ENCODE data around the gene CTAG2. TPM values are rescaled to one million over a fixed set of nuclear protein-coding genes. Genes with fewer than 3 reads are reported as not detected.

The CTAG2 gene
- total RNA-seq, 1 experiment from 2014 or later, result not detected

DNA sequence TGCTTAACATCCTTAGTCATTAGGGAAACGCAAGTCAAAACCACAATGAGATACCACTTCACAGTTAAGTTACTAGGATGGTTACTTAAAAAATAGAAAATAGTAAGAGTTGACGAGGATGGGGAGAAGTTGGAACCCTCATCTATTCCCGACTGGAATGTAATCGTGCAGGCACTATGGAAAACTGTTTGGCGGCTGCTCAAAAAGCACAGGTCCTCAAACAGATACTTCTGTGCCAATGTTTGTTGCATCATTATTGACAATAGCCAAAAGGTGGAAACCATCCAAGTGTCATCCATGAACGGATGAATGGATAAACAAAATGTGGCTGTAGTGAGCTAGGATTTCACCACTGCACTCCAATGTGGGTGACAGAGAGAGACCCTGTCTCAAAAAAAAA is 46.0 kb downstream of the CTAG2 start:
- no peak overlapping the region for H3K27ac Mint-ChIP-seq (ENCODE audit: low read depth, unreplicated experiment)
- peak; percentile 70 for DNase-seq (ENCODE audit: unreplicated experiment)
- H3K4me1 Mint-ChIP-seq (ENCODE audit: insufficient read depth, unreplicated experiment), result peaks cover 23% of the 10 kb centered on the region
- no TSS peak for BruUV-seq (replicated peaks)
- H3K9me3 Mint-ChIP-seq (ENCODE audit: unreplicated experiment), result peaks cover 7% of the 10 kb centered on the region
- CTCF ChIA-PET, result no interaction called here
- H3K27me3 Mint-ChIP-seq (ENCODE audit: insufficient read depth, unreplicated experiment), result no peaks in the 10 kb centered on the region
- no peaks in the 10 kb centered on the region for H3K36me3 Mint-ChIP-seq (ENCODE audit: insufficient read depth, unreplicated experiment)
- intact Hi-C loops (cut with micrococcal nuclease), result no loop called here
- POLR2A ChIA-PET, result no interaction called here
- H3K4me3 Mint-ChIP-seq (ENCODE audit: unreplicated experiment), result no peak overlapping the region
- TF ChIP-seq, protein P1, sequence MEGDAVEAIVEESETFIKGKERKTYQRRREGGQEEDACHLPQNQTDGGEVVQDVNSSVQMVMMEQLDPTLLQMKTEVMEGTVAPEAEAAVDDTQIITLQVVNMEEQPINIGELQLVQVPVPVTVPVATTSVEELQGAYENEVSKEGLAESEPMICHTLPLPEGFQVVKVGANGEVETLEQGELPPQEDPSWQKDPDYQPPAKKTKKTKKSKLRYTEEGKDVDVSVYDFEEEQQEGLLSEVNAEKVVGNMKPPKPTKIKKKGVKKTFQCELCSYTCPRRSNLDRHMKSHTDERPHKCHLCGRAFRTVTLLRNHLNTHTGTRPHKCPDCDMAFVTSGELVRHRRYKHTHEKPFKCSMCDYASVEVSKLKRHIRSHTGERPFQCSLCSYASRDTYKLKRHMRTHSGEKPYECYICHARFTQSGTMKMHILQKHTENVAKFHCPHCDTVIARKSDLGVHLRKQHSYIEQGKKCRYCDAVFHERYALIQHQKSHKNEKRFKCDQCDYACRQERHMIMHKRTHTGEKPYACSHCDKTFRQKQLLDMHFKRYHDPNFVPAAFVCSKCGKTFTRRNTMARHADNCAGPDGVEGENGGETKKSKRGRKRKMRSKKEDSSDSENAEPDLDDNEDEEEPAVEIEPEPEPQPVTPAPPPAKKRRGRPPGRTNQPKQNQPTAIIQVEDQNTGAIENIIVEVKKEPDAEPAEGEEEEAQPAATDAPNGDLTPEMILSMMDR (IDR thresholded peaks at IDR 0.05; ENCODE audit: unreplicated experiment), result no peak

DNA sequence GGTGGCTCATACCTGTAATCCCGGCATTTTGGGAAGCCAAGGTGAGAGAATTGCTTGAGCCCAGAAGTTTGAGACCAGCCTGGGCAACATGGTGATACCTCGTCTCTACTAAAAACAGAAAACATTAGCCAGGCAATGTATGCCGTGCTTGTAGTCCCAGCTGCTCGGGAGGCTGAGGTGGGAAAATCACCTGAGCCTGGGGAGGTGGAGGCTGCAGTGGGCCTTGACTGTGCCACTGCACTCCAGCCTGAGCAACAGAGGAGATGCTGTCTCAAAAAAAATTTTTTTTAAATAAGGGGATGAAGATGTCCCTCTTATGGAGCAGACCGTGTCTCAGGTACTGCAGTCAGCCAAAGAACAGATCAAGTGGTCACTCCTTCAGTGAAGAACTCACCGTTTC is 47.8 kb downstream of the CTAG2 start:
- no peak for DNase-seq (ENCODE audit: unreplicated experiment)
- TF ChIP-seq, protein P1 (IDR thresholded peaks at IDR 0.05; ENCODE audit: unreplicated experiment), result no peak
- Mint-ChIP-seq H3K27ac (ENCODE audit: low read depth, unreplicated experiment) (no peak overlapping the region), H3K9me3 (ENCODE audit: unreplicated experiment) (peaks cover 7% of the 10 kb centered on the region), H3K36me3 (ENCODE audit: insufficient read depth, unreplicated experiment) (no peaks in the 10 kb centered on the region), H3K4me3 (ENCODE audit: unreplicated experiment) (no peak overlapping the region), H3K4me1 (ENCODE audit: insufficient read depth, unreplicated experiment) (peaks cover 32% of the 10 kb centered on the region), H3K27me3 (ENCODE audit: insufficient read depth, unreplicated experiment) (no peaks in the 10 kb centered on the region)
- intact Hi-C loops (cut with micrococcal nuclease), result no loop called here
- no TSS peak for BruUV-seq (replicated peaks)
- POLR2A ChIA-PET, result interaction anchor here (1.6 kb wide), 1 partner anchor 10 kb away, joined by 6 read pairs; no protein-coding TSS in a partner anchor
- CTCF ChIA-PET, result no interaction called here

DNA sequence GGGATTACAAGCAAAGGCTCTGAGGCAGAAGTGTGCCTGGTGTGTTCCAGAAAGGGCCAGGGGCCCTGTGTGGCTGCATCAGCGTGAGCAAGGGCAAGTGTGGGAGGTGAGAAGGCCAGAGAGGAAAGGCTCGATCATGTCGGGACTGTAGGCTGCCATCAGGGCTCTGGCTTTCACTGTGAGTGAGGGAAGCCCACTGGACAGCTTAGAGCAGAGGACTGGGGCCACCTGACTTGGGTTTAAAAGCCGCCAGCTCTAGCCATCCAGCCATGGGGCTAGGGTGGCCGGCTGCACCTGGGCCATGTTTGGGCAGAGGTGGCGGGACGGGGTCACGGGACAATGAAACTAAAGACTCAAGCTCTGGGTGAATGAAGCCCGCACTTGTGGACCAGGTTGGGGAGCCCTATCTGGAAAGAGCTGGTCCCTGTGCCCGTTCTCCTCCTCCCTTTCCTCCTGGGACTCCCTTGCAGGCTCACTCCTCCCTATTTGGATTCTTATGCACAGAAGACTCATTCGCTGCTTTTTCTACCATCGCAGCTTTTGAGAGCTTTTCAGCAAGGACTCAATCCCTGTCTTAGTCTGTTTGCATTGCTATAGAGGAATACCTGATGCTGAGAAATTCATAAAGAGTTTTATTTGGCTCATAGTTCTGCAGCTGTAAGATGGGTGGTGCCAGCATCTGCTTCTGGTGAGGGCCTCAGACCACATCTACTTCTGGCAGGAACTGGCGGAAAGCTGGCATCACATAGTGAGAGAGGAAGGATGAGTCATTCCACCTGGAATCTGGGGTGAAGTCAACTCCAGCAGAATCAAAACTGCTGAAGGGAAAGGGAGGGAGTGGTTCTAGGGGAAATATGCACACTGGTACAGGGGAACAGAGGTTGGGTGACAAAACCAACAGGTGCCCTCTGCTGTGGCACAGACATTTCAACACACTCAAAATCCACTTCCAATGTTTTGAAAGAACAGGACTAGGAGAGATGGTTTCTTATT is 49.6 kb downstream of the CTAG2 start:
- intact Hi-C loops (cut with micrococcal nuclease), result loop anchor here (1.0 kb wide), 1 partner anchor 7 kb away; no protein-coding TSS in a partner anchor
- Mint-ChIP-seq H3K9me3 (ENCODE audit: unreplicated experiment) (peaks cover 7% of the 10 kb centered on the region), H3K27ac (ENCODE audit: low read depth, unreplicated experiment) (peak overlapping the region; percentile 53), H3K36me3 (ENCODE audit: insufficient read depth, unreplicated experiment) (no peaks in the 10 kb centered on the region), H3K4me1 (ENCODE audit: insufficient read depth, unreplicated experiment) (peaks cover 42% of the 10 kb centered on the region), H3K27me3 (ENCODE audit: insufficient read depth, unreplicated experiment) (no peaks in the 10 kb centered on the region), H3K4me3 (ENCODE audit: unreplicated experiment) (peak overlapping the region; percentile 32)
- TF ChIP-seq, protein P1 (IDR thresholded peaks at IDR 0.05; ENCODE audit: unreplicated experiment), result no peak
- ChIA-PET CTCF (interaction anchor here (0.6 to 0.7 kb wide), 2 partner anchors 100 to 201 kb away, joined by 3 read pairs; no protein-coding TSS in a partner anchor), POLR2A (interaction anchor here (0.5 to 1.6 kb wide), 7 partner anchors 7 to 167 kb away, joined by 3 to 6 read pairs (median 3); no protein-coding TSS in a partner anchor)
- peak; percentile 96 for DNase-seq (ENCODE audit: unreplicated experiment)
- BruUV-seq (replicated peaks), result no TSS peak

DNA sequence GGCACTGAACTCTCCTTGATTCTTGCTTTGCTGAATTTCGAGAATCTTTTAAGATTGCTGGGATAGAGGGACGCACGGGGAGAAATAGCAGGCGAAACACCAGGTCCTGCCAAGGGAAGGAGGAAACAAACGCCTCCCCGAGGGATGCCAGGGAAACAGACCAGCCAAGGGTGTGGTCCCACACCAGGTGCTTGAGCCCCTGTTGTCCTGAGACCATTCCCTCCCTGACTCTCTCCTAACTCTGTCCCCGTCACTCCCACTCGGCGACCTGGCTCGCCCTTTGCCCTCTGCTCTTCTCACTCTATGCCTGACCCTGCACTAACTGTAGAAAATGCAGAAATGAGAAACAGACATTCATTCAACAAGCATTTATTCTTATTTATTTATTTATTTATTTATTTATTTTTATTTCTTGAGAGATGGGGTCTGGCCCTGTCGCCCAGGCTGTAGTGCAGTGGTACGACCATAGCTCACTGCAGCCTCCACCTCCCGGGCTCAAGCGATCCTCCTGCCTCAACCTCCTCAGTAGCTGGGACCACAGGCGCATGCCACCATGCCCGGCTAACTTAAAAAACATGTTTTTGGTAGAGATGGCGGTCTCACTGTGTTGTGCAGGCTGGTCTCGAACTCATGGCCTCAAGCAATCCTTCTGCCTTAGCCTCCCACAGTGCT is 50.5 kb downstream of the CTAG2 start:
- Mint-ChIP-seq H3K4me1 (ENCODE audit: insufficient read depth, unreplicated experiment) (peaks cover 46% of the 10 kb centered on the region), H3K4me3 (ENCODE audit: unreplicated experiment) (no peak overlapping the region), H3K27me3 (ENCODE audit: insufficient read depth, unreplicated experiment) (no peaks in the 10 kb centered on the region), H3K27ac (ENCODE audit: low read depth, unreplicated experiment) (peak overlapping the region; percentile 39), H3K9me3 (ENCODE audit: unreplicated experiment) (peaks cover 7% of the 10 kb centered on the region), H3K36me3 (ENCODE audit: insufficient read depth, unreplicated experiment) (no peaks in the 10 kb centered on the region)
- BruUV-seq (replicated peaks), result no TSS peak
- CTCF ChIA-PET, result interaction anchor here (0.8 kb wide), 1 partner anchor 650 kb away, joined by 3 read pairs; no protein-coding TSS in a partner anchor
- intact Hi-C loops (cut with micrococcal nuclease), result no loop called here
- POLR2A ChIA-PET, result interaction anchor here (0.8 to 0.9 kb wide), 2 partner anchors 115 to 135 kb away, joined by 3 to 4 read pairs; no protein-coding TSS in a partner anchor
- TF ChIP-seq, protein P1 (IDR thresholded peaks at IDR 0.05; ENCODE audit: unreplicated experiment), result no peak
- no peak for DNase-seq (ENCODE audit: unreplicated experiment)
